ENCODE results near the gene SPO11.

Gene SPO11, protein sequence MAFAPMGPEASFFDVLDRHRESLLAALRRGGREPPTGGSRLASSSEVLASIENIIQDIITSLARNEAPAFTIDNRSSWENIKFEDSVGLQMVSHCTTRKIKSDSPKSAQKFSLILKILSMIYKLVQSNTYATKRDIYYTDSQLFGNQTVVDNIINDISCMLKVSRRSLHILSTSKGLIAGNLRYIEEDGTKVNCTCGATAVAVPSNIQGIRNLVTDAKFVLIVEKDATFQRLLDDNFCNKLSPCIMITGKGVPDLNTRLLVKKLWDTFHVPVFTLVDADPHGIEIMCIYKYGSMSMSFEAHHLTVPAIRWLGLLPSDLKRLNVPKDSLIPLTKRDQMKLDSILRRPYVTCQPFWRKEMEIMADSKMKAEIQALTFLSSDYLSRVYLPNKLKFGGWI

DNA sequence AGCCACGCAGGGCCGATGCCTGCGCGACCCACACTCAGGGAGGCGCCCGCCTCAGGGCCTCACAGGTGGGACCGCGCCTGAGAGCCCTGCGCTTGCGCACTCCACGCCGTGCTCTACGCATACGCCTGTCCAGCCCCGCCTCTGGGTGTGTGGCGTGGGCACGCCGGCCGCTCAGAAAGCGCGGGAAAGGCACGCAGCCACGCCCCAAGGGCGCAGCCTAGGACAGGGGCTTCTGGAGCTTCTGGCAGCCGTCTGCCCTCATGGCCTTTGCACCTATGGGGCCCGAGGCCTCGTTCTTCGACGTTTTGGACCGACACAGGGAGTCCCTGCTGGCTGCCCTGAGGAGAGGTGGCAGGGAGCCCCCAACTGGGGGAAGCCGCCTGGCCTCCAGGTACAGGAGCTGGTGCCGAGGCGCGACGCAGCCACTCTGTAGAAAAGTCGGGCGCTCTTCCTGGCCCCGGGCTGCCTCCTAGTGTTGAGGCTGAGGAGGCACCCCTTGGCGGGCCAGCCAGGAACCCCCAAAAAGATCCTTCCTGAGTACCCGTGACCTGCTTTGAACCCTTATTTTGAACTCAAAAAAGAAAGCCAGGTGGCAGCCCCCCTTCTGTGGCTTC lies at the start of gene SPO11:
TSS of gene SPO11 (plus strand) at position 196 of the 614 bp plus-strand sequence. CDS start at position 261, 65 bp downstream.
- DNase-seq, result no peak

DNA sequence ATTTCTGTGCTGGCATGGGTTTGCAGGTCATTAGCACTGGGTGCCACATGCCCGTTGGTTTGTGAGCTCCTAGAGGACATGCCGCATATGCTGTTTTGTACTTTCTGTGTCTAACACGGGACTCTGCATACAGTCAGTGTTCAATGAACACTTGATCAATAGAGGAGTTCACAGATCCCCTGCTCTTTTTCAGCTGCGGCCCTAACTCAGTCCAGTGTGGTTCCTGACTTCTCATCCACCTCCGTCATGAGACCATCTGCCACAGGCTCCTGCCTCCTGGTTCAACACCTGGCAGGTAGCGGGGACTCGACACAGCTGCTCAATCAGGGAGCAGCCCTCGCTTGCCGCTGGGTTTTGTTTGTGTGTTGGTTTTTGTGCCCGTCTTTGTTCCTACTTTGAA lies 49.4 kb upstream of the SPO11 start:
- DNase-seq, result no peak

DNA sequence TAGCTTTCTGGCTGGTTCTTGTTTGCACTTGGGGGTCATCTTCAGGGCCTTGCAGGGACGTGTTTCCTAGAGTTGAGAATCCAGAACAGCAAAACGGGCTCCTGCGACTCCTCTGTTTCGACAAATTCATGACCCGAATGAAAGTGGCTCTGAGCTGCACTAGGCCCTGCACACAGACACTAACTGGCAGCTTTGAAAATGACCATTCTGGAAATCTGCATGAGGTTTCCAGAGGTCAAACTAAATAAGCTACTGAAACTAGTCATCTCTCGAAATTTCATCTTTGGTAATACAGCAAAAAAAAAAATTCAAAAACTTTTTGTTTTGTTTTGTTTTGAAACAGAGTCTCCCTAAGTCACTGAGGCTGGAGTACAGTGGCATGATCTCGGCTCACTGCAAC lies 47.7 kb upstream of the SPO11 start:
- no peak for DNase-seq

- DNase-seq, result no peak
These were observed 46.8 kb upstream of the SPO11 start for GRCh38 chr20:57282670-57283361.

DNA sequence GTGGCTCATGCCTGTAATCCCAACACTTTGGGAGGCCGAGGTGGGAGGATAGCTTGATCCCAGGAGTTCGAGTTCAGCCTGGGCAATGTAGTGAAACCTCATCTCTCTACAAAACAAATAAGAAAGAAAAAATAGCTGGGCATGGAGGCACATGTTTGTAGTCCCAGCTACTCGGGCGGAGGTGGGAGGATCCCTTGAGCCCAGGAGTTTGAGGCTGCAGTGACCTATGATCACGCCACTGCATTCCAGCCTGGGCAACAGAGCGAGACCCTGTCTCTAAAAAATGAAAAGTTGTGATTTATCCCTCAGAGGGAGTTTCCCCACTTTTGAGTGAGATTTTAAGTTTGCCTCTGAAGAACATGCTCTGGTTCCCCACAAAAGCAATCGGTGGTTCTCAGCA lies 45.7 kb upstream of the SPO11 start:
- no peak for DNase-seq

- no peak for DNase-seq
These were observed 42.4 kb upstream of the SPO11 start for GRCh38 chr20:57287007-57287880.

- DNase-seq, result no peak
These were observed 41.7 kb upstream of the SPO11 start for GRCh38 chr20:57287901-57288300.

- DNase-seq, result no peak
These were observed 40.8 kb upstream of the SPO11 start for GRCh38 chr20:57288651-57289277.

DNA sequence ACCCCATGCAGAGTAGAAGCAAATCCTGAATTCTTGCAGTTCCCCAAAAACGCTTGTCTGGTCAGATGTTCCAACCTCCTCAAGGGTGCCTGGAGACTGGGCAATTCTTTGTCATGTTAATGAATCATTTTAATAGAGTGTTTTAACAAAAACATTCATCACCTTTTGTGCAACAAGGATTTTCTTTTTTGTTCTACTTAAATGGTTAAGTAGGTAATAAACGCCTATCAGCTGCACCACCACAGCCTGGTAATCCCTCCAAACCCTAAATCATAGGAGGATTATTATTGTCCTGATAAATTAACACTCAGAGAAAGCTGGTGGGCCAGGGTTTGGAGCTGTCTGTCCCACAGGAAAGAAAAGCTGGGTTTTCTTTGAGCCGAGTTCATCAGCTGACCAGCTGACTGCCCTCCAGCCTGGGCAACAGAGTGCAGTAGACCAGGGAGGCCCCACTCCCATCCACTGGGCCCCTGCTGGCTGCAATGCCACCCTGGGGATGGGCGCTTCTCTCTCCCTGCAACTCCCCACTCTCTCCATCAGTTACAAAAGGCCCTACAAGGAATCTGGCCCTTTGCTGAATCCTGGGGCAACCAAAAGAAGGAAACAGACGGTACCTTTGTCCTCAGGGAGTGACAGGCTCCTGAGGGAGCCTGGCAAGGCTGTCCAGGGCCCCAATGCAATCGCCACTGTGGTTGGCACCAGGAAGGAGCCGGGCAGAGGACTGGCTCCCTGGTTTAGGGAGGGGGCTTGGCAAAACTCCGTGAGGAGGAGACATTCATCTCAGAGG lies 40.0 kb upstream of the SPO11 start:
- DNase-seq, result no peak

DNA sequence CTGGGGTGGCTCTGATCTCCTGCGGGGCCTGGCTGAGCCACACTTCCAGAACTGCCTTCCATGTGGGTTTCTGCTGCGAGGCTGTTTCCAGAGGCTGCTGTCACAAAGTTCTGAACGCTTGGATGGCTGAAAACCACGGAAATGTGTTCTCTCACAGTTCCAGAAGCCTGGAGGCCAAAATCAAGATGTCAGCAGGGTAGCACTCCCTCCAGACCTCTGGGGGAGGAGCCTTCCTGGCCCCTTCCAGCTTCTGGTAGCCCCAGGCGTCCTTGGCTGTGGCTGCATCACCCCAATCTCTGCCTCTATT lies 39.5 kb upstream of the SPO11 start:
- no peak for DNase-seq

- no peak for DNase-seq
These were observed 38.6 kb upstream of the SPO11 start for GRCh38 chr20:57291003-57291402.

DNA sequence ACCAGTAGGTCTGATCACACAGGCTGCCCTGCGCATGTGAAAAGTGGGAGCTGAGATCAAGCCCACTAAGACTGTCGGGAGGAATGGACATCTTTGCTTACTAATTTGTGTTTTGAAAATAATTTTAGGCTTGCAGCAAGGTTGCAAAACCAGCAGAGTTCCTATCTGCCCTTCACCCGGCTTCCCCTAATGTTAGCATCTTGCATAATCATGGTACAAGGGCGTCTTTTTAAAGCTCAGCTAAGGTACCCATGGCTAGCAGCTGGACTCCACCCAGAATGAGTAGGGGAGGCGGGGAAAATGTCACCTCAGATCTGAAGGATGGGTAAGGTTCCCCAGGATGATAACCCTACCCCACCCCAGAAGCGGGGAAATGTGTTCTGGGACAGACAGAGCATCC lies 37.9 kb upstream of the SPO11 start:
- DNase-seq, result no peak

DNA sequence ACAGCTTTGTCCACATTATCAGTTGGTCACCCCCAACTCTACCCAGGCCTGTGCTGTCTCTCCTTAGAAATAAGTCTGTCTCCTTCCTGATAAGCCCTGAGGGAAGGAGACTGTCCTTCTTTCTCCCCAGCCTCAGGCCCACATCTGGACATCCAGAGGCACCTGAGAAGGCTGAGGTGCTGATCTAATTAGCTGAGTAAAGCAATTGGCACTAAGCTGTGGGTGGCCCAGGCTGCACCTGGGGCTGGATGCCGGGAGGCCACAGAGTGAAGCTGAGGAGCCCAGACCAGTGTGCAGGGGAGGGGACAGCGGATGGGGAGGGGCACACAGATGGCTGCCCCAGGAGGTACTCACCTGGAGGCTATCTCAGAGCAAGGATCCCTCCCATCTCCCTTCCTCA lies 37.0 kb upstream of the SPO11 start:
- DNase-seq, result no peak

- no peak for DNase-seq
These were observed 35.6 kb upstream of the SPO11 start for GRCh38 chr20:57293995-57294394.

DNA sequence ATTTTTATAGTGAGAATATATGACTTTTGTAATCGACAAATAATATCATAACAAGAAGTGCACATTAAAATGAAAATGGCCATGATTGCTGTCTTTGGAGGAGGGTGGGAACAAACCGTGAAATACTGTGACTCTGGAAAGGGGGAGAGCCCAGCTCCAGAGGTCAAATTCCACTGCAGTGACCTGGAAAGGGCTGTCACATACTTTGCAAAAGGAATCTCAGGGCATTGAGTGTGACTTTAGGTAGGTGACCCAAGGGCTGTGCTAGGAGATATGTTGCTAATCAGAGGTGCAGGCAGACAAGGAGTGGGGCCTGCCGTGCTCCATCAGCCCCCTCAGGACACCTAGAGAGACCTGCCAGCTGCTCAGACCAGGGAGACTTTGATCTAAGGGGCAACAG lies 35.1 kb upstream of the SPO11 start:
- no peak for DNase-seq

- DNase-seq, result no peak
These were observed 31.1 kb upstream of the SPO11 start for GRCh38 chr20:57298457-57298856.

- DNase-seq, result no peak
These were observed 28.6 kb upstream of the SPO11 start for GRCh38 chr20:57301026-57301425.

GRCh38 chr20:57306747-57307146 lies 22.9 kb upstream of the SPO11 start:
- DNase-seq, result no peak

DNA sequence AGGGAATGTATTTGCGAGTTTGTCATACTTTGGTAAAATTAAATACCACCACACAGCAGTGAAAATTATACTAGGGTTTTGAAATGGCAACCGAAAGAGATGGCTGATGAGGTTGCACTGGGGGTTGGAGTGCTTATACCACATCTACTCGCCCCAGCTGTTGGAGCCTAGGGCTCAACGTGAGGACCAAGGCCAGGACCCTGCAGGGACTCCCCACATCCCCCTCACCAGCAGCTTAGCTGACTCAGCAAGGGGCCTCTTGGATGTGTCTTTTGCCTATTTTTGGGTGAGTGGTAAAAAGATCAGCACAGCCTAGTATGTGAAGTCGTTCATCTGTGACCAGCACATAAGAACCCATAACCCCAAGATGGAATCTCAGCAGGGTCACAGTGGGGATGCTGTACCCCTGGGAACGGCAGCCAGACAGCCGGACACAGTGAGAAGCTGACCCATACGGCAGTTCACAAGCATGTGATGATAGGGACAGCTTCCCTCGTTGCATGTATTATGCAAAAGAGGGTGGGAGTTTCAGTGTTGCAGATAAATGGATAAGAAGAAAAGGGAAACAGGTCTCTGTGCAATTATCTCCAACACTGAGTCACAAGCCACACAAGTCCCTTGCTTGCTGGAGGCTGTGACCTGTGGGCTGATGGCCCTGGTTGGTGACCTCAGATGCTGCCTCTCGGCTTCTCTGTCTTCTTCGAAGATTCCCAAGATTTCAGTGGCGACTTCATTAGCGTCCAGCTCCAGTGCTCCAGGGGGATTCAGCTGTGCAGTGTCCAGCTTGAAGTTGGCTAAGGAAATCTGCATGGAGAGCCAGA lies 20.9 kb upstream of the SPO11 start:
- DNase-seq, result no peak

DNA sequence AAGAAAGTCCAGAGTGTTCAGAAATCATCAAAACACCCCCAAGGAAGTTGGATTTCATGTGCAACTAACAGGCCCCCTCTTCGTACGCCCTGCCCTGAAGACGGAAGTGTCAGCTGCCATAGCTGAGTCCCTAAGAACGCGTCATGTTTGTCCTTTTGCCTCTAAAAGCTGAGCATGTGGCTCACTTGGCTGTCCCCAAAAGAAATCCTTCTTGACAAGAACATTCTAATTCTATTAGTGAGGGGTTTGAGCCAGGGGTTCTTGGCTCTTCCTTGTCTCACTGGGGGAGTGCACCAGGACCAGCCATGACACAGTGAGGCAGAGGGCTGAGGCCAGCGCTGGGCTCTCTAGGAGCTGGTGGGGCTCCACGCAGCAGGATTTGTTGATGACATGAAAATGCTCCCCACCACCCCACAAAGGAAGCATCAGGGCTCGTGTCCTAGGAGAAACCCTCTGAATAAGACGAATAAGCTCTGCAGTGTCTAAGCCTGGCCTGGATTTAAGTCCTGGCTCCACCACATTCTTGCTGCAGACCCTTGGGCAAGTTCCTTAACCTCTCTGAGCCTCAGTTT lies 20.0 kb upstream of the SPO11 start:
- no peak for DNase-seq
